IMR-90 (cell line): ENCODE measurements around the gene SIRPB1. TPM values are rescaled to one million over a fixed set of nuclear protein-coding genes. Genes with fewer than 3 reads are reported as not detected.
A peak's percentile ranks its signal among the peaks of the same experiment; 100 is the strongest.

ENCODE experiments used
- ATAC-seq: fragments of 200-7000 bp; cut with Tn5 transposase; 2 replicates; pipeline ENCODE4 v1.9.1; 2020; ENCODE audit warnings: low read depth, mild to moderate bottlenecking, moderate library complexity
- BruUV-seq: library from RNA; stranded (reverse); fragments of 400-500 nt; replicated peaks from 2 replicates; lab custom pipeline; 2021; lab: Mats Ljungman, UMichigan
- CTCF ChIA-PET: fragments of 300-600 bp; formaldehyde crosslinking; extraction: SDS; loops from one replicate; lab custom pipeline; 2021; ENCODE audit warnings: antibody characterized with exemption; lab: Yijun Ruan, JAX
- POLR2A ChIA-PET: fragments of 300-600 bp; sonication (Branson Sonifier 250); formaldehyde crosslinking; loops from one replicate; lab custom pipeline; 2022; ENCODE audit warnings: antibody characterized with exemption; ENCODE audit not compliant: unreplicated experiment; lab: Charles Lee
- DNase-seq: peaks from one replicate; pipeline ENCODE4 v3.0.0; 2013
- H2AFZ ChIP-seq: replicated peaks from 2 replicates; pipeline ENCODE3; 2013; ENCODE audit warnings: low read length, mild to moderate bottlenecking; ENCODE audit not compliant: poor library complexity
- H2AK5ac ChIP-seq: 2 replicates; pipeline ENCODE4 v1.6.1; 2013; ENCODE audit warnings: low read depth, low read length, inconsistent platforms
- H2AK9ac ChIP-seq: replicated peaks from 2 replicates; pipeline ENCODE3; 2013; ENCODE audit warnings: mild to moderate bottlenecking, low read depth, low read length, moderate library complexity; ENCODE audit not compliant: poor library complexity
- H2BK120ac ChIP-seq: 2 replicates; pipeline ENCODE4 v1.6.1; 2013; ENCODE audit warnings: low read depth, low read length, inconsistent platforms
- H2BK15ac ChIP-seq: 3 replicates; pipeline ENCODE4 v1.6.1; 2013; ENCODE audit warnings: low read depth, low read length, inconsistent platforms
- H2BK20ac ChIP-seq: 2 replicates; pipeline ENCODE4 v1.6.1; 2013; ENCODE audit warnings: low read depth, mild to moderate bottlenecking, inconsistent platforms, low read length, moderate library complexity
- H2BK5ac ChIP-seq: 2 replicates; pipeline ENCODE4 v1.6.1; 2013; ENCODE audit warnings: mild to moderate bottlenecking, low read depth, low read length, inconsistent platforms; ENCODE audit not compliant: poor library complexity, severe bottlenecking
- H3K14ac ChIP-seq: replicated peaks from 2 replicates; pipeline ENCODE4 v1.6.1; 2013; ENCODE audit warnings: low read depth, low read length, inconsistent platforms
- H3K18ac ChIP-seq: 2 replicates; pipeline ENCODE4 v1.6.1; 2013; ENCODE audit warnings: low read depth, low read length, control low read depth
- H3K23ac ChIP-seq: 2 replicates; pipeline ENCODE4 v1.6.1; 2013; ENCODE audit warnings: low read depth, low read length, inconsistent platforms
- H3K27ac ChIP-seq: 2 replicates; pipeline ENCODE4 v1.5.1; 2013; ENCODE audit warnings: mild to moderate bottlenecking, control low read depth, low read length; ENCODE audit not compliant: insufficient read depth
- H3K27me3 ChIP-seq: 2 replicates; pipeline ENCODE4 v1.6.1; 2013; ENCODE audit warnings: low read length; ENCODE audit not compliant: control insufficient read depth, insufficient read depth
- H3K36me3 ChIP-seq: 2 replicates; pipeline ENCODE4 v1.6.1; 2013; ENCODE audit warnings: low read length, mixed read lengths; ENCODE audit not compliant: control insufficient read depth, insufficient read depth
- H3K4ac ChIP-seq: 2 replicates; pipeline ENCODE4 v1.6.1; 2013; ENCODE audit warnings: low read depth, low read length, inconsistent platforms
- H3K4me1 ChIP-seq: 2 replicates; pipeline ENCODE4 v1.6.1; 2013; ENCODE audit warnings: low read length, mixed read lengths; ENCODE audit not compliant: control insufficient read depth, insufficient read depth
- H3K4me2 ChIP-seq: 2 replicates; pipeline ENCODE4 v1.6.1; 2013; ENCODE audit warnings: low read depth, mild to moderate bottlenecking, control low read depth, low read length, moderate library complexity
- H3K4me3 ChIP-seq: 2 replicates; pipeline ENCODE4 v1.5.1; 2013; ENCODE audit warnings: low read depth, mild to moderate bottlenecking, control low read depth, low read length, moderate library complexity; ENCODE audit not compliant: insufficient read depth
- H3K56ac ChIP-seq: 2 replicates; pipeline ENCODE4 v1.6.1; 2013; ENCODE audit warnings: low read length, inconsistent platforms; ENCODE audit not compliant: insufficient read depth; ENCODE audit errors: extremely low read depth
- H3K79me1 ChIP-seq, 2 experiments: 2 replicates each; pipeline ENCODE4 v1.6.1; 2013; ENCODE audit warnings: low read length in 2 of 2, inconsistent platforms in 1 of 2, low read depth in 1 of 2
- H3K9ac ChIP-seq: 2 replicates; pipeline ENCODE4 v1.6.1; 2013; ENCODE audit warnings: low read depth, low read length, control low read depth
- H3K9me1 ChIP-seq: 2 replicates; pipeline ENCODE4 v1.6.1; 2013; ENCODE audit warnings: low read length, inconsistent platforms; ENCODE audit not compliant: insufficient read depth
- H3K9me3 ChIP-seq: 2 replicates; pipeline ENCODE4 v1.6.1; 2013; ENCODE audit warnings: low read length; ENCODE audit not compliant: control insufficient read depth, insufficient read depth
- H4K20me1 ChIP-seq: 2 replicates; pipeline ENCODE4 v1.6.1; 2013; ENCODE audit warnings: low read length, inconsistent platforms; ENCODE audit not compliant: insufficient read depth
- H4K5ac ChIP-seq: 2 replicates; pipeline ENCODE4 v1.6.1; 2013; ENCODE audit warnings: mild to moderate bottlenecking, low read depth, low read length, control low read depth
- H4K8ac ChIP-seq, 2 experiments: 2 replicates each; pipeline ENCODE4 v1.6.1; 2013; ENCODE audit warnings: low read depth in 2 of 2, low read length in 2 of 2, control low read depth in 1 of 2, inconsistent platforms in 1 of 2
- H4K91ac ChIP-seq: 2 replicates; pipeline ENCODE4 v1.6.1; 2013; ENCODE audit warnings: low read depth, low read length, inconsistent platforms; ENCODE audit not compliant: insufficient read depth
- BHLHE40 ChIP-seq: fragments of 150-350 bp; IDR thresholded peaks from 2 replicates; pipeline ENCODE4 v1.6.1; 2016; ENCODE audit warnings: mild to moderate bottlenecking, low read depth, low read length
- CEBPB ChIP-seq: IDR thresholded peaks from 2 replicates; pipeline ENCODE4 v1.6.1; 2012; ENCODE audit warnings: low read depth, low read length, improper control_type of control experiment
- CHD1 ChIP-seq: IDR thresholded peaks from 2 replicates; pipeline ENCODE4 v1.6.1; 2012; ENCODE audit warnings: low read depth, low read length, improper control_type of control experiment
- CTCF ChIP-seq: conservative IDR thresholded peaks from 2 replicates; pipeline ENCODE4 v1.5.1; 2012; ENCODE audit warnings: mild to moderate bottlenecking, low read depth, low read length, improper control_type of control experiment
- FOS ChIP-seq: fragments of 150-350 bp; IDR thresholded peaks from 2 replicates; pipeline ENCODE4 v1.6.1; 2016; ENCODE audit warnings: low read depth, low read length
- MAFK ChIP-seq: IDR thresholded peaks from 2 replicates; pipeline ENCODE4 v1.6.1; 2012; ENCODE audit warnings: low read depth, low read length, improper control_type of control experiment
- MAZ ChIP-seq: IDR thresholded peaks from 2 replicates; pipeline ENCODE4 v1.6.1; 2012; ENCODE audit warnings: low read depth, mild to moderate bottlenecking, low read length, improper control_type of control experiment, moderate library complexity, borderline replicate concordance
- MXI1 ChIP-seq: IDR thresholded peaks from 2 replicates; pipeline ENCODE4 v1.6.1; 2012; ENCODE audit warnings: low read depth, mild to moderate bottlenecking, low read length, moderate library complexity, borderline replicate concordance
- NFE2L2 ChIP-seq: fragments of 150-350 bp; IDR thresholded peaks from 2 replicates; pipeline ENCODE4 v1.6.1; 2016; ENCODE audit warnings: low read depth, mild to moderate bottlenecking, low read length
- POLR2A ChIP-seq: IDR thresholded peaks from 2 replicates; pipeline ENCODE4 v1.6.1; 2012; ENCODE audit warnings: mild to moderate bottlenecking, low read depth, low read length
- RAD21 ChIP-seq: IDR thresholded peaks from 2 replicates; pipeline ENCODE4 v1.6.1; 2012; ENCODE audit warnings: low read length, improper control_type of control experiment
- RCOR1 ChIP-seq: IDR thresholded peaks from 2 replicates; pipeline ENCODE4 v1.6.1; 2012; ENCODE audit warnings: mild to moderate bottlenecking, low read length, improper control_type of control experiment; ENCODE audit not compliant: insufficient replicate concordance
- RFX5 ChIP-seq: IDR thresholded peaks from 2 replicates; pipeline ENCODE4 v1.8.0; 2012; ENCODE audit warnings: low read depth, mild to moderate bottlenecking, low read length, moderate library complexity
- SMC3 ChIP-seq: fragments of 150-350 bp; IDR thresholded peaks from 2 replicates; pipeline ENCODE4 v1.6.1; 2016; ENCODE audit warnings: low read depth, mild to moderate bottlenecking, antibody characterized with exemption, low read length, moderate library complexity
- USF2 ChIP-seq: fragments of 150-350 bp; IDR thresholded peaks from 2 replicates; pipeline ENCODE4 v1.6.1; 2017; ENCODE audit warnings: mild to moderate bottlenecking, antibody characterized with exemption, low read length, low read depth
- WGBS, 2 experiments: methylation state at CpG; one replicate each; pipeline versions ENCODE4 v1.1.5 to v1.1.7; 2013; ENCODE audit warnings: missing lambda C conversion rate in 2 of 2; ENCODE audit not compliant: insufficient read length in 1 of 2; ENCODE audit errors: extremely low coverage in 2 of 2; 5-methylcytosine and 5-hydroxymethylcytosine counted together
- dilution Hi-C: fragments of 300-500 bp; cut with HindIII; formaldehyde crosslinking; loops from one replicate; pipeline ENCODE4 v1.14.3; 2018; ENCODE audit warnings: low sequenced_read_pairs; ENCODE audit not compliant: unreplicated experiment
- in situ Hi-C: fragments of 300-500 bp; cut with MboI; formaldehyde crosslinking; loops from 3 replicates; pipeline ENCODE4 v1.14.3; 2019; ENCODE audit warnings: low sequenced_read_pairs, inconsistent platforms, mixed read lengths
- intact Hi-C: fragments of 100-400 bp; cut with micrococcal nuclease; formaldehyde crosslinking; loops from 2 replicates; pipeline ENCODE4 v1.10.0; 2022
- polyA plus RNA-seq, 3 experiments: library from polyadenylated mRNA; depleted of rRNA; stranded (reverse); fragments of >200 nt; gene quantifications; 2 replicates each; pipeline ENCODE4 v1.2.3, GENCODE V29; 2012; ENCODE audit warnings: low replicate concordance in 1 of 3
- total RNA-seq: library from RNA; depleted of rRNA; stranded (reverse); fragments of >200 nt; gene quantifications from 2 replicates; pipeline ENCODE4 v1.2.3, GENCODE V29; 2012
- TF ChIP-seq, protein P1 (sequence below): fragments of 150-350 bp; IDR thresholded peaks from 2 replicates; pipeline ENCODE4 v1.6.1; 2016; ENCODE audit warnings: low read depth, mild to moderate bottlenecking, low read length, moderate library complexity, borderline replicate concordance

The SIRPB1 gene
- total and polyA plus RNA-seq, 2 of the 4 experiments (the other 2 are of a cell fraction): 0.90 to 1.6 TPM

GRCh38 chr20:1625083-1625690, 5.4 kb upstream of the SIRPB1 start:
- Histone ChIP-seq H3K4me3 (no peak overlapping the region), H3K18ac (no peak overlapping the region), H3K4me1 (no peaks in the 10 kb centered on the region), H4K8ac (no peak overlapping the region), H2BK15ac (no peak overlapping the region), H4K91ac (no peak overlapping the region), H3K9ac (no peak overlapping the region), H4K5ac (no peak overlapping the region), H3K27me3 (peaks cover 1% of the 10 kb centered on the region), H3K4me2 (no peak overlapping the region), H3K36me3 (no peaks in the 10 kb centered on the region), H3K4ac (no peak overlapping the region), H3K9me1 (no peaks in the 10 kb centered on the region), H3K79me1 (no peaks in the 10 kb centered on the region), H3K27ac (no peak overlapping the region), H3K14ac (no peak overlapping the region), H2BK5ac (no peak overlapping the region), H3K56ac (no peak overlapping the region), H2AK5ac (no peak overlapping the region), H3K9me3 (no peaks in the 10 kb centered on the region), H4K20me1 (no peaks in the 10 kb centered on the region), H2BK120ac (no peak overlapping the region), H3K23ac (no peak overlapping the region), H2AK9ac (no peak overlapping the region), H2BK20ac (no peak overlapping the region), H2AFZ (no peak overlapping the region)
- no peak for ATAC-seq
- TF ChIP-seq MXI1 (no peak), USF2 (no peak), RFX5 (no peak), RCOR1 (no peak), MAFK (no peak), NFE2L2 (no peak), BHLHE40 (no peak), MAZ (no peak), SMC3 (no peak), CHD1 (no peak), CEBPB (no peak), CTCF (no peak), RAD21 (no peak), FOS (no peak), POLR2A (no peak)
- TF ChIP-seq, protein P1, sequence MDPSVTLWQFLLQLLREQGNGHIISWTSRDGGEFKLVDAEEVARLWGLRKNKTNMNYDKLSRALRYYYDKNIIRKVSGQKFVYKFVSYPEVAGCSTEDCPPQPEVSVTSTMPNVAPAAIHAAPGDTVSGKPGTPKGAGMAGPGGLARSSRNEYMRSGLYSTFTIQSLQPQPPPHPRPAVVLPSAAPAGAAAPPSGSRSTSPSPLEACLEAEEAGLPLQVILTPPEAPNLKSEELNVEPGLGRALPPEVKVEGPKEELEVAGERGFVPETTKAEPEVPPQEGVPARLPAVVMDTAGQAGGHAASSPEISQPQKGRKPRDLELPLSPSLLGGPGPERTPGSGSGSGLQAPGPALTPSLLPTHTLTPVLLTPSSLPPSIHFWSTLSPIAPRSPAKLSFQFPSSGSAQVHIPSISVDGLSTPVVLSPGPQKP: no peak
- BruUV-seq: no TSS peak
- ChIA-PET POLR2A (no interaction called here), CTCF (no interaction called here)
- intact Hi-C loops (no loop called here), in situ Hi-C loops (no loop called here), dilution Hi-C loops (no loop called here)
- peak; percentile 0 for DNase-seq
- no CpG with 5 or more reads among the region's 2 CpGs for WGBS, 2 experiments
